Measurements from ENCODE around the gene STEAP4. TPM values are rescaled to one million over a fixed set of nuclear protein-coding genes. Genes with fewer than 3 reads are reported as not detected.

Gene STEAP4
- total and polyA plus RNA-seq, 4 donors = 3.7 to 43.8 (median 12.8) TPM

DNA sequence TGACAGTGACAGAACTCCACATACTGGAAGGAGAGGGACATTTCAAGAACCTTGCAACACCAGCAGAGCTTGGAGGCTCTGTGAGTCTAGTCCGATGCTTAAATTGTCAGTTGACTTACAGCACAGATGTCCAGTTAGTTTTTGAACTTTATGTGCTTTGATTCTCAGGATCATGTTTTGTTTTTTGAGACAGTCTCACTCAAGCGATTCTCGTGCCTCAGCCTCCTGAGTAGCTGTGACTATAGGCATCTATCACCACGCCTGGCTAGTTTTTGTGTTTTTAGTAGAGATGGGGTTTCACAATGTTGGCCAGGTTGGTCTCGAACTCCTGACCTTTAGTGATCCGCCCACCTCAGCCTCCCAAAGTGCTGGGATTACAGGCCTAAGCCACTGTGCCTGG is 31.8 kb upstream of the STEAP4 start:
- H3K9ac ChIP-seq (ENCODE audit: low read depth in 1 of 2, low read length in 2 of 2) = no peak overlapping the region
- TF ChIP-seq JUND (IDR thresholded peaks at IDR 0.05) = no peak
- H3K27me3 ChIP-seq (ENCODE audit: control insufficient read depth in 4 of 4, insufficient read depth in 4 of 4, low read length in 3 of 4) = no peaks in the 10 kb centered on the region
- H3K9me3 ChIP-seq (ENCODE audit: control insufficient read depth in 4 of 4, low read length in 3 of 4) = no peaks in the 10 kb centered on the region
- DNase-seq (ENCODE audit: low spot score) = no peak
- WGBS = 85% methylated on average over 6 of the region's 6 CpGs
- peaks cover 0 to 7% (median 1%) of the 10 kb centered on the region in 4 donors for H3K4me1 ChIP-seq (ENCODE audit: control insufficient read depth in 4 of 4, insufficient read depth in 4 of 4, low read length in 3 of 4)
- H3K36me3 ChIP-seq (ENCODE audit: control insufficient read depth in 4 of 4, insufficient read depth in 3 of 4, low read depth in 1 of 4, low read length in 3 of 4) = no peaks in the 10 kb centered on the region
- no peak overlapping the region for H3K4me3 ChIP-seq (ENCODE audit: low read depth in 1 of 3, low read length in 3 of 3)
- H3K27ac ChIP-seq (ENCODE audit: low read depth in 1 of 2, low read length in 2 of 2) = peak overlapping the region; percentile 29 to 55

DNA sequence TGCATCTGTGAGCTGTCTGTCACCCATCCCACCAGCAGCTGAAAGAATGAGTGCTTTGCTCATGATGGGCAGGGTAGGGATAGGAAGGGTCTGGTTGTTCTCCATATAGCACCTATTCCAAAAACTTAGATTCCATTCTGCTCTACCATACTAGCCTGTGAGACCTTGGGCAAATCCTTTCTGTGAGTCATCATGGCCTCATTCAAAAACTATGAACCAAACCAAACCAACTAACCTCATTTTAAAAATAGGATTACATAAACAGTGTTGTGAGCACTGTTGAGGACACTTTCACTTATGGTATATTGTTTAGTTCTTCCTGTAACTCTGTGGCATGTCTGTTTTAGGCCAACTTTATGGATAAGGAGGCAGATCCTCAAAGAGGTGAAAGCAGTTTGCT is 30.9 kb upstream of the STEAP4 start:
- H3K9me3 ChIP-seq (ENCODE audit: control insufficient read depth in 4 of 4, low read length in 3 of 4) = no peaks in the 10 kb centered on the region
- H3K27ac ChIP-seq (ENCODE audit: low read depth in 1 of 2, low read length in 2 of 2) = no peak overlapping the region
- DNase-seq (ENCODE audit: low spot score) = no peak
- H3K27me3 ChIP-seq (ENCODE audit: control insufficient read depth in 4 of 4, insufficient read depth in 4 of 4, low read length in 3 of 4) = no peaks in the 10 kb centered on the region
- peaks cover 0 to 7% (median 1%) of the 10 kb centered on the region in 4 donors for H3K4me1 ChIP-seq (ENCODE audit: control insufficient read depth in 4 of 4, insufficient read depth in 4 of 4, low read length in 3 of 4)
- no peaks in the 10 kb centered on the region for H3K36me3 ChIP-seq (ENCODE audit: control insufficient read depth in 4 of 4, insufficient read depth in 3 of 4, low read depth in 1 of 4, low read length in 3 of 4)
- TF ChIP-seq RXRA (IDR thresholded peaks at IDR 0.05) (no peak), RAD21 (IDR thresholded peaks at IDR 0.05) (no peak), HNF4G (IDR thresholded peaks at IDR 0.05) (no peak), EGR1 (IDR thresholded peaks at IDR 0.05; ENCODE audit: low read depth in 2 of 2) (no peak), YY1 (IDR thresholded peaks at IDR 0.05) (no peak), SP1 (IDR thresholded peaks at IDR 0.05) (no peak), NR2F2 (IDR thresholded peaks at IDR 0.05) (no peak), HNF4A (conservative IDR thresholded peaks at IDR 0.05) (no peak), GABPA (IDR thresholded peaks at IDR 0.05 in 1 of 2, conservative IDR thresholded peaks at IDR 0.05 in 1 of 2) (no peak), FOXA1 (IDR thresholded peaks at IDR 0.05) (no peak), TAF1 (conservative IDR thresholded peaks at IDR 0.05) (no peak), JUND (IDR thresholded peaks at IDR 0.05) (no peak), FOXA2 (IDR thresholded peaks at IDR 0.05) (no peak)
- TF ChIP-seq, protein P1, sequence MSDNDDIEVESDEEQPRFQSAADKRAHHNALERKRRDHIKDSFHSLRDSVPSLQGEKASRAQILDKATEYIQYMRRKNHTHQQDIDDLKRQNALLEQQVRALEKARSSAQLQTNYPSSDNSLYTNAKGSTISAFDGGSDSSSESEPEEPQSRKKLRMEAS (IDR thresholded peaks at IDR 0.05) = no peak
- TF ChIP-seq, protein P2, sequence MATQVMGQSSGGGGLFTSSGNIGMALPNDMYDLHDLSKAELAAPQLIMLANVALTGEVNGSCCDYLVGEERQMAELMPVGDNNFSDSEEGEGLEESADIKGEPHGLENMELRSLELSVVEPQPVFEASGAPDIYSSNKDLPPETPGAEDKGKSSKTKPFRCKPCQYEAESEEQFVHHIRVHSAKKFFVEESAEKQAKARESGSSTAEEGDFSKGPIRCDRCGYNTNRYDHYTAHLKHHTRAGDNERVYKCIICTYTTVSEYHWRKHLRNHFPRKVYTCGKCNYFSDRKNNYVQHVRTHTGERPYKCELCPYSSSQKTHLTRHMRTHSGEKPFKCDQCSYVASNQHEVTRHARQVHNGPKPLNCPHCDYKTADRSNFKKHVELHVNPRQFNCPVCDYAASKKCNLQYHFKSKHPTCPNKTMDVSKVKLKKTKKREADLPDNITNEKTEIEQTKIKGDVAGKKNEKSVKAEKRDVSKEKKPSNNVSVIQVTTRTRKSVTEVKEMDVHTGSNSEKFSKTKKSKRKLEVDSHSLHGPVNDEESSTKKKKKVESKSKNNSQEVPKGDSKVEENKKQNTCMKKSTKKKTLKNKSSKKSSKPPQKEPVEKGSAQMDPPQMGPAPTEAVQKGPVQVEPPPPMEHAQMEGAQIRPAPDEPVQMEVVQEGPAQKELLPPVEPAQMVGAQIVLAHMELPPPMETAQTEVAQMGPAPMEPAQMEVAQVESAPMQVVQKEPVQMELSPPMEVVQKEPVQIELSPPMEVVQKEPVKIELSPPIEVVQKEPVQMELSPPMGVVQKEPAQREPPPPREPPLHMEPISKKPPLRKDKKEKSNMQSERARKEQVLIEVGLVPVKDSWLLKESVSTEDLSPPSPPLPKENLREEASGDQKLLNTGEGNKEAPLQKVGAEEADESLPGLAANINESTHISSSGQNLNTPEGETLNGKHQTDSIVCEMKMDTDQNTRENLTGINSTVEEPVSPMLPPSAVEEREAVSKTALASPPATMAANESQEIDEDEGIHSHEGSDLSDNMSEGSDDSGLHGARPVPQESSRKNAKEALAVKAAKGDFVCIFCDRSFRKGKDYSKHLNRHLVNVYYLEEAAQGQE (IDR thresholded peaks at IDR 0.05) = no peak
- TF ChIP-seq, protein P3, sequence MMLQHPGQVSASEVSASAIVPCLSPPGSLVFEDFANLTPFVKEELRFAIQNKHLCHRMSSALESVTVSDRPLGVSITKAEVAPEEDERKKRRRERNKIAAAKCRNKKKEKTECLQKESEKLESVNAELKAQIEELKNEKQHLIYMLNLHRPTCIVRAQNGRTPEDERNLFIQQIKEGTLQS (IDR thresholded peaks at IDR 0.05) = no peak
- TF ChIP-seq, protein P4, sequence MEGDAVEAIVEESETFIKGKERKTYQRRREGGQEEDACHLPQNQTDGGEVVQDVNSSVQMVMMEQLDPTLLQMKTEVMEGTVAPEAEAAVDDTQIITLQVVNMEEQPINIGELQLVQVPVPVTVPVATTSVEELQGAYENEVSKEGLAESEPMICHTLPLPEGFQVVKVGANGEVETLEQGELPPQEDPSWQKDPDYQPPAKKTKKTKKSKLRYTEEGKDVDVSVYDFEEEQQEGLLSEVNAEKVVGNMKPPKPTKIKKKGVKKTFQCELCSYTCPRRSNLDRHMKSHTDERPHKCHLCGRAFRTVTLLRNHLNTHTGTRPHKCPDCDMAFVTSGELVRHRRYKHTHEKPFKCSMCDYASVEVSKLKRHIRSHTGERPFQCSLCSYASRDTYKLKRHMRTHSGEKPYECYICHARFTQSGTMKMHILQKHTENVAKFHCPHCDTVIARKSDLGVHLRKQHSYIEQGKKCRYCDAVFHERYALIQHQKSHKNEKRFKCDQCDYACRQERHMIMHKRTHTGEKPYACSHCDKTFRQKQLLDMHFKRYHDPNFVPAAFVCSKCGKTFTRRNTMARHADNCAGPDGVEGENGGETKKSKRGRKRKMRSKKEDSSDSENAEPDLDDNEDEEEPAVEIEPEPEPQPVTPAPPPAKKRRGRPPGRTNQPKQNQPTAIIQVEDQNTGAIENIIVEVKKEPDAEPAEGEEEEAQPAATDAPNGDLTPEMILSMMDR (IDR thresholded peaks at IDR 0.05; ENCODE audit: low read depth, low read length, missing input control) = no peak
- TF ChIP-seq, protein P5, sequence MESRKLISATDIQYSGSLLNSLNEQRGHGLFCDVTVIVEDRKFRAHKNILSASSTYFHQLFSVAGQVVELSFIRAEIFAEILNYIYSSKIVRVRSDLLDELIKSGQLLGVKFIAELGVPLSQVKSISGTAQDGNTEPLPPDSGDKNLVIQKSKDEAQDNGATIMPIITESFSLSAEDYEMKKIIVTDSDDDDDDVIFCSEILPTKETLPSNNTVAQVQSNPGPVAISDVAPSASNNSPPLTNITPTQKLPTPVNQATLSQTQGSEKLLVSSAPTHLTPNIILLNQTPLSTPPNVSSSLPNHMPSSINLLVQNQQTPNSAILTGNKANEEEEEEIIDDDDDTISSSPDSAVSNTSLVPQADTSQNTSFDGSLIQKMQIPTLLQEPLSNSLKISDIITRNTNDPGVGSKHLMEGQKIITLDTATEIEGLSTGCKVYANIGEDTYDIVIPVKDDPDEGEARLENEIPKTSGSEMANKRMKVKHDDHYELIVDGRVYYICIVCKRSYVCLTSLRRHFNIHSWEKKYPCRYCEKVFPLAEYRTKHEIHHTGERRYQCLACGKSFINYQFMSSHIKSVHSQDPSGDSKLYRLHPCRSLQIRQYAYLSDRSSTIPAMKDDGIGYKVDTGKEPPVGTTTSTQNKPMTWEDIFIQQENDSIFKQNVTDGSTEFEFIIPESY (IDR thresholded peaks at IDR 0.05) = no peak
- H3K9ac ChIP-seq (ENCODE audit: low read depth in 1 of 2, low read length in 2 of 2) = no peak overlapping the region
- no peak overlapping the region for H3K4me3 ChIP-seq (ENCODE audit: low read depth in 1 of 3, low read length in 3 of 3)

Measured in liver (tissue), 9 donors.